ENCODE measurements around the gene CREM.

Gene CREM

GRCh38 chr10:35219891-35220890, 93.5 kb downstream of the CREM start:
- no peak for DNase-seq (ENCODE audit: low read depth in 2 of 2)

DNA sequence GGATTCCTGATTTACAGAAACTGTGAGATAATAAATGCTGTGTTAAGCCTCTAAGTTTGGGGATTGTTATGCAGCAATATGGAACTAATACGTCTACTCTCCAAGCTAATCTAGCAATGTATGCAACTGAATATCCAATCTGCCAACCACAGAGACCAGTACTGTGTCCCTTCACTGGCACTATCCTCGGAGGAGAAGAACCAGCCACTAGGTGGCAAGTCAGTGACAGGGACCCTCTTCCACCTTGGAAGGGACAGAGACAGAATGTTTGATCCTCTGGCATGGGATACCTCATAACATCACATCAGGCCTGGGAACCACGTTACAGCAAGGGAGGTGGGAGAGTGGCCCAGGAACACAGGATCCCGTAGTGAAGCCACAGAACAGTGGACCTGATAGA, 96.4 kb downstream of the CREM start:
- DNase-seq (ENCODE audit: low read depth in 2 of 2), result no peak

DNA sequence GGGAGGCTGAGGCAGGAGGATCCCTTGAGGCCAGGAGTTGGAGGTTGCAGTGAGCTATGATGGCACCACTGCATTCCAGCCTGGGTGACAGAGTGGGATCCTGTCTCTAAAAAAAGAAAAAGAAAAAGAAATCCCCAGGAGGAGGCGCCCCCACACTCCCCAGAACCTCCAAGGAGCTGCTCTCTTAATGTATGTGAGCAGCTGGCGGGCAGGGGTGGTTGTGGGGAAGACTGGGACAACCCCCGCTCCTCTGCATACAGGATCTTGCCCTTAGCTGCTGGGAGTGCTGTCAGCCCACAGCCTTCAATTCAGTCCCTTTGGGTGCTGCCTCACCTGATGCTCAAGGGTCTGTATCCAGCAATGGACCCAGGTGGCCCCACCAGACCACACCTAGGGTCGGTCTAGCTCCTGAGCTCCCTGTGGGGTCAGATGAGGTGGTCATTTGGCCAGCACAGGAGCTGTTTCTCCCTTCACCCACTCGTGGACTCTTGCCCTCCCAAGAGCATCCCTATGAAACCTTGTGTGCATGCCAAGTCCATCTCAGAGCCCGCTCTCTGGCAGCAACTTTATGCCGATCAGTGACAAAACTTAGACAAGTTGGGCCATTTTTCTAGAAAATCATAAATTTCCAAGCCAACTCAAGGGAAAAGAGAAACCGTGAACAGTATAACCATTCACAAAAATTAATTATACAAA, 97.5 kb downstream of the CREM start:
- no peak for DNase-seq (ENCODE audit: low read depth in 2 of 2)

- no peak for DNase-seq (ENCODE audit: low read depth in 2 of 2)
These were observed 98.6 kb downstream of the CREM start for GRCh38 chr10:35225204-35225603.

GRCh38 chr10:35226507-35226906, 99.9 kb downstream of the CREM start:
- DNase-seq (ENCODE audit: low read depth in 2 of 2), result no peak

DNA sequence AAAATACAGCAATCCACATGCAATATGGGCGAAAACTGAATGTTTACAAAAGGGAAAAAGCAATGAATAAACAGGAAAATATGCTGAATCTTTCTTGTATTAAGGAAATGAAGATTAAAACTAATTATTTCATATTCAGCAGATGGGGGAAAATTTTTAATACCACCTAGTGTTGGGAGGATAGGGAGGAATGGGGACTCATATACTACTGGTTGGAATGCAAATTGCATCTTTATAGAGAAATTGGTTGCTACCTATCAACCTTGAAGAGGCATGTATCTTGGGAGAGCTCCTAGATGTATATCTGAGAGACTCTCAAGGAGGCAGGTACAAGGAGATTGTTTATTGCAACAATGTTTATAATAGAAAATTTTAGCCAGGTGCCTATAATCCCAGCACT, 101.4 kb downstream of the CREM start:
- DNase-seq (ENCODE audit: low read depth in 2 of 2), result no peak

DNA sequence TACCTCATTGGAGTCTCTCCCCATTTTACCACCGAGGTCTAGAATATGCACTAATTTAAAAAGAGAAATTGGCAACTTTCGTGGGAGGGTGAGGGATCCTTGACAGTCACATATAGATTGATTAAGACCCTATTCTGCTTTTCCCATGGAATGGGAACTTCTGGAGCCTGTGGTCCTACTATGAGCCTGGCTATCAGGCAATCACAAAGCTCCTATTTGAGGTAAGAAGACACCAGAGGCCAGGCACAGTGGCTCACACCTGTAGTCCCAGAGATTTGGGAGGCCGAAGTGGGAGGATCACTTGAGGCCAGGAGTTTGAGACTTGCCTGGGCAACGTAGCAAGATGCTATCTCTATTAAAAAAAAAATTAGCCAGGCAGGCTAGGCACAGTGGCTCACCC, 105.0 kb downstream of the CREM start:
- no peak for DNase-seq (ENCODE audit: low read depth in 2 of 2)

DNA sequence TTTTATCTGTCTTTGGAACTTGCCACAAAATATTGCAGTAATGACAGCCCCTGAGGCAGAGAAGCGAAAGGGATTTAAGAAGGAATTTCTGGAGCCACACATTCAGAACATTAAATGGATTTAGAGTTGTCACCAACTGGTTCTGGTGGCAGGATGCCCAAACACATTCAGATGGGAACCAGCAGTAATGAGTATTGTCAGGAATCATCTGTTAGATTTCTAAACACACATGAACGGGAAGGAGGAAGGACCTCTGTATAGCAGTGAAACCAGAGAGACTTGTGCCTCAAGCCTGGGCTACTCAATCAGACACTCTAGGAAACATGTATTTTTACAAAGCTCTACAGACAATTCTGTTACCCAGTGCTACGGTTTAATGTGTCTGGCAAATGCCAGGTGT, 105.9 kb downstream of the CREM start:
- no peak for DNase-seq (ENCODE audit: low read depth in 2 of 2)

DNA sequence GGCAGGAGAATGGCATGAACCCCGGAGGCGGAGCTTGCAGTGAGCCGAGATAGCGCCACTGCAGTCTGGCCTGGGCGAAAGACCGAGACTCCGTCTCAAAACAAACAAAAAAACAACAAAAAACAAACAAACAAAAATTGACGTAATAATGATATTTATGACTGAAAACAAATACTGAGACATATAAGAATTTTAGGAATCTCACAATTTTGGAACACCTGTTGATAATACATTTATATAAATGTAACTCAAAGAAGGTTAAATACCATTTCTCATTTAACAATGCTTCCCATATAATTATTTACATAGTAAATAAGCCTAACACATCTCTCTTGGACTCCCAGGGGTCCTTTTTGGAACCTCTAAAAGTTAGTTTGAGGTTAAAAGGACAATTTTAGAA, 107.4 kb downstream of the CREM start:
- DNase-seq (ENCODE audit: low read depth in 2 of 2), result no peak

- DNase-seq (ENCODE audit: low read depth in 2 of 2), result no peak
These were observed 110.1 kb downstream of the CREM start for GRCh38 chr10:35236739-35237138.

DNA sequence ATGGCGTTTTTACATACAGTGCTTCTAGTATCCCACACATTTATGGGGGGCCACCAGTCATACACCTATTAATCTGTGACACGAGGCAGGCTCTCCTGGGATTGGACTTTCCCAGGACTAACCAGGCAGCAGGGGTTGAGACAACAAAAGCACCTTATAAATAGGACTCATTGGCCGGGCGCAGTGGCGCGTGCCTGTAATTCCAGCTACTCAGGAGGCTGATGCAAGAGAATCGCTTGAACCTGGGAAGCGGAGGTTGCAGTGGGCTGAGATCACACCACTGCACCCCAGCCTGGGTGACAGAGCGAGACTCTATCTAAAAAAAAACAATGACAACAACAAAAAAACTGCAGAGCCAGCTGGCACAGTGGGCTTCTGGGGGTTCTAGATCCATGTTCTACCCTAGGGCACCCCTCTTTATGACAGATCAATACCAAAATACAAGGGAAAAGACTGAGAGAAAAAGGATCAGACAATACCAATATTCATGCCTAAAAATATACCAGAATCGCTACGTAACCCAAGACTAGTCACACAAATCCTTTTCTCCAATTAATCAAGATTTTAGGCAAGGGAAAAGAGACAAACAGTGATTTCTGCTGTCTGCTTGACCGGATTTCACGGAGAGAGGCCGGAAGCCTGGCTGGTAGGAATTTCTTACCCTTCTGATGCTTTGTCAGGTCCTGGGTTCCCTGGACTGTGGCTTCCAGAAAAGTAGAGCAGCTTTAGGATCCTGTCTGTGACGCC, 111.3 kb downstream of the CREM start:
- no peak for DNase-seq (ENCODE audit: low read depth in 2 of 2)

DNA sequence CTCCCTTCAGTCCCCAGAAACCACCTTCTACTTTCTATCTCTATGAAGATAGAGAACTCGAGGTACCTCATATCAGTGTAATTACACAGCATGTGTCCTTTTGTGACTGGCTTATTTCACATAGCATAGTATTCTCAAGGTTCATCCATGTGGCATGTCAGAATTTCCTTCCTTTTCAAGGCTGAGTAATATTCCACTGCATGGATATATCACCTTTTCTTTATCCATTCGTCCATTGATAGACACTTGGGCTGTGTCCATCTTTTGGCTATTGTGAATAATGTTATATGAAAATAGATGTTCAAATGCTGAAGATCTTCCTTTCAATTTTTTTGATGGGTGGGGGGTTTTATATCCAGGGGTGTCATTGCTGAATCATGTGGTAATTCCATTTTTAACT, 117.9 kb downstream of the CREM start:
- DNase-seq (ENCODE audit: low read depth in 2 of 2), result no peak

GRCh38 chr10:35246770-35247343, 120.2 kb downstream of the CREM start:
- DNase-seq (ENCODE audit: low read depth in 2 of 2), result no peak

- DNase-seq (ENCODE audit: low read depth in 2 of 2), result no peak
These were observed 124.9 kb downstream of the CREM start for GRCh38 chr10:35251373-35252100.

- no peak for DNase-seq (ENCODE audit: low read depth in 2 of 2)
These were observed 130.7 kb downstream of the CREM start for GRCh38 chr10:35257057-35257983.

DNA sequence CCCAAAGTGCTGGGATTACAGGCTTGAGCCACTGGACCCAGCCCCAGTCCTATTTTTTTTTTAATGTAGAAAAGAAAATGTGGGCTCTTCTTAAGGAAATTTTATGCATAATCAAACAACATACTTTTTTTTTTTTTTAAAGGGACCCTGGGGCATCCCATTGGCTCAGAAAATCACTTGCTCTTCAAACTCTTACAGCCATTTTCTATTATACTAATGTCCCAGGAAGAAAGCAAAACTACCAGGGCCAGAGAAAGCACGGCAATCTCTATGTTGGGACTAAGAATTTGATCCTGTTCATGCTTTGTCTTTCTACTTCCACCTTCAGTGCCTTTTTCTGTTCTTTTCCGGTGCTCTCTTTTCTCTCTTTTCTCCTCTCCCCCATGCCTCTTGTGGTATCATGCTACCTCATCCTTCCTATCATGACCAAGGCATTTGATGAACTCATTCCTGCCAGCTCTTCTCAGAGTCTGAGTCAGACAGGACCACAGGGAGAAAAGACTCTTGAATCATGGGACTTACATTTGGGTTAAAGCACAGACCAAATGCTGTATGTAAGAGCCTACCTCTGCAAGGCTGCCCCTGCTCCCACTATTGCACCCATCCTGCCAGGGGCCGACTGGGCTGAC, 133.2 kb downstream of the CREM start:
- DNase-seq (ENCODE audit: low read depth in 2 of 2), result no peak

GRCh38 chr10:35262436-35262835, 135.8 kb downstream of the CREM start:
- no peak for DNase-seq (ENCODE audit: low read depth in 2 of 2)
